CD4-positive, alpha-beta T cell treated with Interleukin-10 for 1 hour (primary cell): ENCODE data around the gene TTC38.
"Not testable (repeated sequence)": the region's sequence is repeated elsewhere in the genome, so short reads cannot be mapped to it uniquely, and the experiment has no call there.

Experiments used
- DNase-seq: peaks from one replicate; pipeline ENCODE4 v3.0.0-alpha.2; 2020

Gene TTC38

GRCh38 chr22:46297151-46297812, 29.5 kb downstream of the TTC38 start:
- DNase-seq: no peak

- DNase-seq: no peak
These were observed 31.3 kb downstream of the TTC38 start for GRCh38 chr22:46299101-46299500.

- no peak for DNase-seq
These were observed 32.7 kb downstream of the TTC38 start for GRCh38 chr22:46300491-46300890.

- DNase-seq: no peak
These were observed 35.6 kb downstream of the TTC38 start for GRCh38 chr22:46303347-46303965.

GRCh38 chr22:46308283-46308988, 40.6 kb downstream of the TTC38 start:
- no peak for DNase-seq

- DNase-seq: no peak
These were observed 41.8 kb downstream of the TTC38 start for GRCh38 chr22:46309526-46310085.

GRCh38 chr22:46312056-46312455, 44.2 kb downstream of the TTC38 start:
- no peak for DNase-seq

GRCh38 chr22:46312848-46313247, 45.0 kb downstream of the TTC38 start:
- not testable (repeated sequence) for DNase-seq

GRCh38 chr22:46315976-46316375, 48.2 kb downstream of the TTC38 start:
- no peak for DNase-seq

GRCh38 chr22:46317646-46318045, 49.8 kb downstream of the TTC38 start:
- no peak for DNase-seq

GRCh38 chr22:46318576-46318975, 50.8 kb downstream of the TTC38 start:
- no peak for DNase-seq

GRCh38 chr22:46319319-46319718, 51.5 kb downstream of the TTC38 start:
- no peak for DNase-seq

- no peak for DNase-seq
These were observed 52.4 kb downstream of the TTC38 start for GRCh38 chr22:46320166-46320710.

- no peak for DNase-seq
These were observed 53.0 kb downstream of the TTC38 start for GRCh38 chr22:46320716-46321386.

- no peak for DNase-seq
These were observed 54.9 kb downstream of the TTC38 start for GRCh38 chr22:46322711-46323110.

- no peak for DNase-seq
These were observed 55.4 kb downstream of the TTC38 start for GRCh38 chr22:46323162-46323561.

GRCh38 chr22:46326066-46326680, 58.4 kb downstream of the TTC38 start:
- DNase-seq: no peak

GRCh38 chr22:46327691-46328465, 60.1 kb downstream of the TTC38 start:
- no peak for DNase-seq

- DNase-seq: no peak
These were observed 61.0 kb downstream of the TTC38 start for GRCh38 chr22:46328797-46329196.

GRCh38 chr22:46329616-46330015, 61.8 kb downstream of the TTC38 start:
- no peak for DNase-seq

GRCh38 chr22:46330426-46330825, 62.6 kb downstream of the TTC38 start:
- no peak for DNase-seq

- no peak for DNase-seq
These were observed 63.7 kb downstream of the TTC38 start for GRCh38 chr22:46331496-46331895.
